GM13977 (cell line): ENCODE results near the gene SEL1L3.

ENCODE experiments used
- DNase-seq: peaks from one replicate; pipeline ENCODE4 v3.0.0; 2012; ENCODE audit warnings: low spot score
- CTCF ChIP-seq: IDR thresholded peaks from 2 replicates; pipeline ENCODE4 v1.5.1; 2012; ENCODE audit warnings: mild to moderate bottlenecking, control low read depth; ENCODE audit not compliant: insufficient read depth; ENCODE audit errors: extremely low read depth, missing control alignments
- in situ Hi-C: fragments of 300-500 bp; cut with MboI; formaldehyde crosslinking; loops from one replicate; pipeline ENCODE4 v1.12.0; 2022; ENCODE audit warnings: low sequenced_read_pairs, low pct_unique_long_range_greater_than_20kb, mixed read lengths, inconsistent platforms; ENCODE audit not compliant: unreplicated experiment

Gene SEL1L3

GRCh38 chr4:25776795-25777194, 86.0 kb downstream of the SEL1L3 start:
- in situ Hi-C loops = no loop called here
- TF ChIP-seq CTCF = no peak
- no peak for DNase-seq

GRCh38 chr4:25775166-25775565, 87.6 kb downstream of the SEL1L3 start:
- in situ Hi-C loops = no loop called here
- no peak for DNase-seq
- TF ChIP-seq CTCF = no peak

- no peak for DNase-seq
- no peak for TF ChIP-seq CTCF
- in situ Hi-C loops = loop anchor here (25.0 kb wide), 1 partner anchor 336 kb away; no protein-coding TSS in a partner anchor
Observed at GRCh38 chr4:25773358-25773757, 89.4 kb downstream of the SEL1L3 start.

GRCh38 chr4:25771672-25772071, 91.1 kb downstream of the SEL1L3 start:
- TF ChIP-seq CTCF = no peak
- in situ Hi-C loops = loop anchor here (25.0 kb wide), 1 partner anchor 334 kb away; no protein-coding TSS in a partner anchor
- no peak for DNase-seq

GRCh38 chr4:25770847-25771246, 91.9 kb downstream of the SEL1L3 start:
- no peak for DNase-seq
- no peak for TF ChIP-seq CTCF
- in situ Hi-C loops = loop anchor here (25.0 kb wide), 1 partner anchor 334 kb away; no protein-coding TSS in a partner anchor

DNA sequence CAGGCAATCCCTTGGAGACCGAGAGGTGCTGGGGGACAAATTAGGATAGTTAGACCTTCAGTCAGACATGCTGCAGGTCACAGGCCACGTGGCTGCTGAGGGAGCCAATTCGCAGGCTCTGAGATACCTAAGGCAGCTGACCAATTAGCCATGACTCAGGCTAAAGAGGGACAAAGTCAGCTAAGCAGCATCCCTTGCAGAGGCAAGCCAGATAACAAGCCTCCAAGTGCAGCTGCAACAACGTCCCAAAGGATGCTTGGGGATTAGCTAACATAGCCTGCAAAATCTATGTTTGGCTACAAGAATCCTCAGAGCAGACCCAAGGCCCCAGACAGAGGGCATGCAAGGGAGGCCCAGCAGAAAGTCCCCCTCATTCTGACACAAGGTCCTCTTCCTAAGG, 93.5 kb downstream of the SEL1L3 start:
- TF ChIP-seq CTCF = no peak
- in situ Hi-C loops = loop anchor here (25.0 kb wide), 1 partner anchor 332 kb away; no protein-coding TSS in a partner anchor

More for the DNA sequence above, 93.5 kb downstream of the SEL1L3 start:
- DNase-seq = no peak
